Skeletal muscle cell (primary cell): ENCODE results near the gene KCNJ9.

ENCODE experiments used
- DNase-seq: peaks from one replicate; pipeline ENCODE4 v3.0.0-alpha.2; 2010; ENCODE audit warnings: low read depth
- H3K4me3 ChIP-seq: 2 replicates; pipeline ENCODE4 v1.5.1; 2011; ENCODE audit warnings: low read depth, mild to moderate bottlenecking, control low read depth, low read length, moderate library complexity

KCNJ9 gene

GRCh38 chr1:160064164-160064563 lies 17.2 kb upstream of the KCNJ9 start:
- DNase-seq, result no peak

GRCh38 chr1:160064746-160065145 lies 16.6 kb upstream of the KCNJ9 start:
- DNase-seq, result no peak
- no peak overlapping the region for H3K4me3 ChIP-seq

More at GRCh38 chr1:160064164-160064563, 17.2 kb upstream of the KCNJ9 start:
- no peak overlapping the region for H3K4me3 ChIP-seq

DNA sequence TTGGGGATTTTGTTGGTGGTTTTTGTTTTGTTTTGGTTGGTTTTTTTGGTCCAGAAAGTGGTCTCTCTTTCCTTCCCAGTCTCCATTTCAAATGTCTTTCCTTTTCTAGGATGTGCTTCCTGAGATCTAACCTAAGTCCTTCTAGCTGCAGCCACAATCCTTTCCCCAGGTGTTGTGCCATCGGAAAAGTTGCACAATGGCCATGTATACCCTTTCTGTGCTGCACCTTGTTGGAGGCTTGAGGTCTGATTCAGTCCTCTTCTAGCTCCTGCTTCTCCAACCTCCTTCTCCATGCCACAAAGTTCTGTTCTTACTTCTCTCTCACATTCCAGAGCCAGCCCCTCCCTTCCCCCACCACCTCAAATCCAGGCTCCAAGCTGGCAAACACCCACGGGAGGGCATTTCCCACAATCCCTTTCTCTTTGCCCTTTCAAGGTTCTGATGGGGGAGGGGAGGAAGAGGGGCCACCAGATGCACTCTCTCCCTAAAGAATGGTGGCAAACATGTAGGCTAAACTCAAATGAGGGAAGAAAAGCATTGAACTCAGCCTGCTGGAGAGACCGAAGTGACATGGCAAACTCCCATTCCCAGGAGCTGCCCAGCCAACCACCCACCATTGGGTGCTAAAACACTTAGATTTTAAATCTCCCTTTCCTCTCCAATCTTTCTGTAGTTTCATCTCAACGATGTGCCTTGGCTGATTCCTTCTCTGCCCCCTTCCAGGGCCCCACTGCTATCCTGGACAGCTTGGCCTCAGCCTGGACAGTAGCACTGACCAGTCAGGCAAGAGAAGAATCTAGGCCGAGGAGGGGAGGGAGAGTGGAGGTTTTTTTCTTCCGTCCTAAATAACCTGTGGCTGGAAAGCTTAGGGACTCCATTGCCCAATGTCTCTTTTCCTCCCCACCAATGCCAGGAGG lies 14.3 kb upstream of the KCNJ9 start:
- DNase-seq, result no peak
- no peak overlapping the region for H3K4me3 ChIP-seq

- no peak overlapping the region for H3K4me3 ChIP-seq
- DNase-seq, result no peak
Observed at GRCh38 chr1:160068225-160068624, 13.1 kb upstream of the KCNJ9 start.

GRCh38 chr1:160069460-160070231 lies 11.7 kb upstream of the KCNJ9 start, which contains the start of gene KCNJ10:
Gene KCNJ10, minus strand, starts transcription at chr1:160070160. Its CDS starts 27,628 bp downstream, at chr1:160042532.
- DNase-seq, result no peak

GRCh38 chr1:160070243-160071163 lies 10.8 kb upstream of the KCNJ9 start:
- peak overlapping the region; percentile 48 for H3K4me3 ChIP-seq
- no peak for DNase-seq

More at GRCh38 chr1:160069460-160070231, 11.7 kb upstream of the KCNJ9 start, which contains the start of gene KCNJ10:
- peak within 1 kb of the TSS; percentile 48 for H3K4me3 ChIP-seq

GRCh38 chr1:160071289-160071688 lies 10.0 kb upstream of the KCNJ9 start:
- no peak overlapping the region for H3K4me3 ChIP-seq
- DNase-seq, result no peak

DNA sequence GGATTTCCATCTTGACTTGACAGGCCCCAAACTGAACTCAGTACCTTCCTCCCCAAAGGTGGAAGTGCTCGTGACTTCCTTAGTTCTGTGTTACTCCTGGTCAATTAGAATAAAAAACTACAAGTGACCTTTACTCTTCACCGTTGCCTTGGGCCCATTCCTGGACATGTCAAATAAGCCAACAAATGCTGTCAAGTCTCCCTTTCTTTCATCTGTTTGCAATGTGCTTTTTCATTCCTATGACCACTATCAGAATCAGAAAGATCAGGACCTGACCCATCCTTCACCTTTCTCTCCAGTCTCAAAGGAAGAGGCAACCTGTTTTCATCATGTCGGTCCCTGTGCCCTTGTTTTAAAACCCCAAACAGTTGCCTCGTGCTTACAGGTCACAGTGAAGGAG lies 6.5 kb upstream of the KCNJ9 start:
- DNase-seq, result no peak
- H3K4me3 ChIP-seq, result no peak overlapping the region

DNA sequence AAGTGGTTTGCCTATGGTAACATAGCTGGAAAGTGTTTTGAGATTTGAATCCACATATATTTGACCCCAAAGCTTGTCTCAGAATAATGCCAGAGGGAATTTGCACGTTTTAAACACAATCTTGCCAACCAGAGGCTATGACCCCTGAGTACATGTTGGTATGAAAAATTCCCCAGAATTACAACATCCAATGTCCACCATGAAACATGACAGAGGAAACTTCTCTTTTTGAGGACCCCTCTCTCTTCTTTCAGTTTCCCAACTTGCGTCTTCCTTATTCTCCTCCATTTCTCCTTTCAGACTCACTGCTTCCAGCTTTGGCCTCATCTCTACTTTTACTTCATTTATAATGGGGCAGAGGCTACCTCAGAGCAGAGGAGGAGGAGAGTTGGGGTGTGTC lies 5.5 kb upstream of the KCNJ9 start:
- no peak for DNase-seq
- H3K4me3 ChIP-seq, result no peak overlapping the region

DNA sequence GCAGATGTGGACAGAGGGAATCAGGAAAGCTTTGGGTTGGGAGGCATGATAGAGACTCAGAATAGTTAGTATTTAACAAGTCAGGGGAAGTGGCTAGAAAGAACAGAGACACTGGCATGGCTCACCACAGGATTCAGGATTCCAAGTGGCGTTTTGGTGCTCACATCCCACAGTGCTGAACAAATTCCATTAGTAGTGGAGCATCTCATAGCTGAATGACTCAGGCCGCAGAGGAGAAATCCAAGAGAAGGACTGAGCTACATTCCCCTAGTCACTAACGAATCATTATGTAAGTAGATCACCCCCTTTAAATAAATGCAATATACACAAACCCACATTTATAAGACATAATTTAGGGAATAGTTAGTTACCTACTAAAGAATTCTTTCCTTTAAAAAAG lies 5.0 kb upstream of the KCNJ9 start:
- no peak overlapping the region for H3K4me3 ChIP-seq
- DNase-seq, result no peak

DNA sequence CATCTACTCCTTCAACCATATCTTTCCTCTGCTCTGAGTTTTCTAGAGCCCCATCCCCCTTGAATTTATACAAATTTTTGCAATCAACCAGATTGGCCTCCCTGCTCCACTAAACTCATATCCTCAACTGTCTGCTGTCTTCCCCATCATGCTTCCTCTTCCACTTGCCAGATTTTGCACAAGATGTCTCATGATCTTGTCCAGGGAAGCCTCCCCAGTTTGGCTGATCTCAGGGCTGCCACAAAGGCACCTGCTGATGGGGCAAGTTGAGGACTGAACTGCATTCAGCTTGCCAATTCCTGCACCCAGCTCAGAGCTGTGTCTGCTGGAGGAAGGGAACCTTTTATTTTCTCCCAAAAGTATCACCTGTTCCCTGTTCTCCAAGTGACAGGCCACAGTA lies 3.9 kb upstream of the KCNJ9 start:
- DNase-seq, result no peak
- H3K4me3 ChIP-seq, result no peak overlapping the region

GRCh38 chr1:160078512-160079195 lies 2.7 kb upstream of the KCNJ9 start:
- H3K4me3 ChIP-seq, result no peak overlapping the region
- no peak for DNase-seq

DNA sequence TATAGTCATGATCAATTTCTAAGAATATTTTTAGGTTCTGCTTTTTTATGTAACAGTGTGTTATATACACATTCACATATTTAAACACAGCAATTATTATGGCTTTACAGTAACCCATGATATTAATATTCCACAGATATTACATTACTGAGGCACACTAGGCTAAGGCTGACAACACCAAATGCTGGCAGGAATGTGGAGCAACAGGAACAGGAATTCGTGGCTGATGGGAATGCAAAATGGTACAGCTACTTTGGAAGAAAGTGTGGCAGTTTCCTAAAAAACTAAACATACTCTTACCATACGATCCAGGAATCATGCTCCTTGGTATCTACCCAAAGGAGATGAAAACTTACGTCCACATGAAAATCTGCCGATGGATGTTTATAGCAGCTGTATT lies 1.9 kb upstream of the KCNJ9 start:
- no peak overlapping the region for H3K4me3 ChIP-seq
- no peak for DNase-seq

- DNase-seq, result no peak
Observed at GRCh38 chr1:160080381-160081100, 797 bp upstream of the KCNJ9 start.

GRCh38 chr1:160082487-160082886 lies 1.1 kb downstream of the KCNJ9 start:
- no peak for DNase-seq
- no peak overlapping the region for H3K4me3 ChIP-seq

More at GRCh38 chr1:160080381-160081100, 797 bp upstream of the KCNJ9 start:
- H3K4me3 ChIP-seq, result no peak overlapping the region

DNA sequence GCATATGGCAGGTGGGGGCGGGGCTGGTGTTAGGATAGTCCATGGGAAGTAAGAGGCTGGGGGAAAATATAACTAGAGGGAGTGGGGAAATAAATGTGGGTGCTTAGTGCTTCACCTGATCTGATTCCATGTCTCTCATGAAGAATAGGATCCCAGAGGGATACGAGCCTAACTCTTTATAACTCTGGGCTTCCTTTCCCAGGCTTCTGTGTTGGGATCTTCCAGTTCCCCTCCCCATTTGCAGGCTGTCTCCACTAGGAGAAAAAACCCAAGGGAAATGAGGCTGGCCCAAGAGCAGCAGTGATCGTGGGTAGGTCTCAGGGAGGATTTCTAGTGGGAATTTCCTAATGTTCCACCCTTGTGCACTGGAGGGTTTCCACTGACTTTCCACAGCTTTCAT lies 1.6 kb downstream of the KCNJ9 start:
- no peak for DNase-seq
- no peak overlapping the region for H3K4me3 ChIP-seq

GRCh38 chr1:160083968-160084770 lies 2.8 kb downstream of the KCNJ9 start:
- no peak for DNase-seq
- peak overlapping the region; percentile 31 for H3K4me3 ChIP-seq
